Astrocyte (in vitro differentiated cells and primary cell): ENCODE results near the gene NFS1. TPM values are rescaled to one million over a fixed set of nuclear protein-coding genes. Genes with fewer than 3 reads are reported as not detected.
"Not testable (repeated sequence)": the region's sequence is repeated elsewhere in the genome, so short reads cannot be mapped to it uniquely, and the experiment has no call there.

ENCODE experiments used
- DNase-seq: peaks from one replicate; pipeline ENCODE4 v3.0.0-alpha.2; 2010; ENCODE audit warnings: low read depth
- FAIRE-seq: peaks from 2 replicates; lab custom pipeline; 2011; peaks lifted over from hg19 to GRCh38; lab: Jason Lieb, UNC
- H2AFZ ChIP-seq: 2 replicates; pipeline ENCODE4 v1.6.0; 2012; ENCODE audit warnings: low read depth, low read length, inconsistent platforms
- H3K27ac ChIP-seq: 2 replicates; pipeline ENCODE4 v1.5.1; 2011; ENCODE audit warnings: low read depth, low read length, inconsistent platforms
- H3K27me3 ChIP-seq: 2 replicates; pipeline ENCODE4 v1.6.0; 2011; ENCODE audit warnings: low read length, inconsistent platforms; ENCODE audit not compliant: insufficient read depth
- H3K36me3 ChIP-seq: 2 replicates; pipeline ENCODE4 v1.5.1; 2011; ENCODE audit warnings: low read length, inconsistent platforms; ENCODE audit not compliant: insufficient read depth
- H3K4me1 ChIP-seq: 2 replicates; pipeline ENCODE4 v1.5.1; 2011; ENCODE audit warnings: low read length, inconsistent platforms; ENCODE audit not compliant: insufficient read depth
- H3K4me2 ChIP-seq: 2 replicates; pipeline ENCODE4 v1.6.0; 2012; ENCODE audit warnings: low read length, inconsistent platforms
- H3K4me3 ChIP-seq: 2 replicates; pipeline ENCODE4 v1.5.1; 2011; ENCODE audit warnings: low read depth, mild to moderate bottlenecking, low read length, inconsistent platforms; ENCODE audit not compliant: insufficient read depth
- H3K79me2 ChIP-seq: 2 replicates; pipeline ENCODE4 v1.6.0; 2012; ENCODE audit warnings: mild to moderate bottlenecking, low read length, inconsistent platforms; ENCODE audit not compliant: insufficient read depth
- H3K9ac ChIP-seq: 2 replicates; pipeline ENCODE4 v1.6.0; 2012; ENCODE audit warnings: mild to moderate bottlenecking, low read length, inconsistent platforms
- H3K9me3 ChIP-seq: 2 replicates; pipeline ENCODE4 v1.5.1; 2012; ENCODE audit warnings: low read depth, mild to moderate bottlenecking, low read length, inconsistent platforms; ENCODE audit not compliant: insufficient read depth
- H4K20me1 ChIP-seq: 2 replicates; pipeline ENCODE4 v1.6.0; 2012; ENCODE audit warnings: low read length, inconsistent platforms; ENCODE audit not compliant: insufficient read depth
- H3K27ac Mint-ChIP-seq: one replicate; pipeline ENCODE4 v1.8.0; 2021; ENCODE audit warnings: mild to moderate bottlenecking, mixed read lengths; ENCODE audit not compliant: unreplicated experiment
- H3K27me3 Mint-ChIP-seq: one replicate; pipeline ENCODE4 v1.8.0; 2021; ENCODE audit warnings: low read depth, mixed read lengths; ENCODE audit not compliant: unreplicated experiment
- H3K36me3 Mint-ChIP-seq: one replicate; pipeline ENCODE4 v1.8.0; 2021; ENCODE audit warnings: low read depth, mixed read lengths; ENCODE audit not compliant: unreplicated experiment
- H3K4me1 Mint-ChIP-seq: one replicate; pipeline ENCODE4 v1.8.0; 2021; ENCODE audit warnings: low read depth, mixed read lengths; ENCODE audit not compliant: unreplicated experiment
- H3K4me3 Mint-ChIP-seq: one replicate; pipeline ENCODE4 v1.8.0; 2021; ENCODE audit warnings: mild to moderate bottlenecking, moderate library complexity, mixed read lengths; ENCODE audit not compliant: unreplicated experiment
- H3K9me3 Mint-ChIP-seq: one replicate; pipeline ENCODE4 v1.8.0; 2021; ENCODE audit warnings: mild to moderate bottlenecking, mixed read lengths; ENCODE audit not compliant: unreplicated experiment
- CTCF ChIP-seq: IDR thresholded peaks from 2 replicates; pipeline ENCODE4 v1.5.1; 2011; ENCODE audit warnings: low read depth, mild to moderate bottlenecking, inconsistent platforms, low read length, moderate library complexity; ENCODE audit not compliant: insufficient read depth
- EZH2 ChIP-seq: IDR thresholded peaks from 2 replicates; pipeline ENCODE4 v1.6.1; 2012; ENCODE audit warnings: mild to moderate bottlenecking, low read length, inconsistent platforms; ENCODE audit not compliant: insufficient read depth
- total RNA-seq: library from RNA; stranded (reverse); gene quantifications from 2 replicates; pipeline ENCODE4 v1.2.1, GENCODE V29; 2021

Gene NFS1
- total RNA-seq, 1 donor from 2014 or later, result 30.3 TPM

- Histone ChIP-seq H3K9me3 (no peaks in the 10 kb centered on the region), H3K27me3 (no peaks in the 10 kb centered on the region), H3K27ac (no peak overlapping the region), H3K4me2 (no peak overlapping the region), H3K79me2 (peaks cover 98% of the 10 kb centered on the region), H2AFZ (no peak overlapping the region), H3K4me1 (peaks cover 4% of the 10 kb centered on the region), H3K9ac (no peak overlapping the region), H3K4me3 (no peak overlapping the region), H4K20me1 (peaks cover 95% of the 10 kb centered on the region), H3K36me3 (peaks cover 87% of the 10 kb centered on the region)
- H3K4me1 Mint-ChIP-seq, result peaks cover 20% of the 10 kb centered on the region
- DNase-seq (no peak), FAIRE-seq (no peak)
- no peaks in the 10 kb centered on the region for H3K27me3 Mint-ChIP-seq
- H3K27ac Mint-ChIP-seq, result no peak overlapping the region
- peaks cover 29% of the 10 kb centered on the region for H3K36me3 Mint-ChIP-seq
- no peak overlapping the region for H3K4me3 Mint-ChIP-seq
- TF ChIP-seq CTCF (no peak), EZH2 (no peak)
- no peaks in the 10 kb centered on the region for H3K9me3 Mint-ChIP-seq
Observed at GRCh38 chr20:35716330-35716729, 17.2 kb upstream of the NFS1 start.

- Mint-ChIP-seq H3K4me3 (no peak overlapping the region), H3K36me3 (peaks cover 27% of the 10 kb centered on the region), H3K4me1 (peaks cover 27% of the 10 kb centered on the region), H3K27ac (no peak overlapping the region), H3K27me3 (no peaks in the 10 kb centered on the region), H3K9me3 (no peaks in the 10 kb centered on the region)
- Histone ChIP-seq H3K36me3 (peaks cover 87% of the 10 kb centered on the region), H4K20me1 (peaks cover 95% of the 10 kb centered on the region), H3K27me3 (no peaks in the 10 kb centered on the region), H3K4me2 (no peak overlapping the region), H3K9me3 (no peaks in the 10 kb centered on the region), H3K79me2 (peaks cover 98% of the 10 kb centered on the region), H2AFZ (no peak overlapping the region), H3K27ac (no peak overlapping the region), H3K4me1 (peaks cover 4% of the 10 kb centered on the region), H3K4me3 (no peak overlapping the region), H3K9ac (no peak overlapping the region)
- FAIRE-seq, result no peak
- no peak for TF ChIP-seq CTCF
- no peak for TF ChIP-seq EZH2
- no peak for DNase-seq
Observed at GRCh38 chr20:35715652-35716051, 16.5 kb upstream of the NFS1 start.

GRCh38 chr20:35714127-35714526, 15.0 kb upstream of the NFS1 start:
- Histone ChIP-seq H3K9me3 (no peaks in the 10 kb centered on the region), H3K36me3 (peaks cover 86% of the 10 kb centered on the region), H2AFZ (no peak overlapping the region), H3K4me1 (peaks cover under 1% of the 10 kb centered on the region), H3K79me2 (peaks cover 98% of the 10 kb centered on the region), H3K4me3 (no peak overlapping the region), H4K20me1 (peaks cover 95% of the 10 kb centered on the region), H3K27ac (no peak overlapping the region), H3K9ac (no peak overlapping the region), H3K4me2 (no peak overlapping the region), H3K27me3 (no peaks in the 10 kb centered on the region)
- Mint-ChIP-seq H3K27me3 (no peaks in the 10 kb centered on the region), H3K4me1 (peaks cover 29% of the 10 kb centered on the region), H3K9me3 (no peaks in the 10 kb centered on the region), H3K36me3 (peaks cover 25% of the 10 kb centered on the region), H3K27ac (no peak overlapping the region), H3K4me3 (no peak overlapping the region)
- TF ChIP-seq EZH2 (no peak), CTCF (no peak)
- no peak for DNase-seq
- no peak for FAIRE-seq

GRCh38 chr20:35713120-35713519, 14.0 kb upstream of the NFS1 start:
- Mint-ChIP-seq H3K36me3 (peaks cover 22% of the 10 kb centered on the region), H3K27ac (peak overlapping the region; percentile 34), H3K4me1 (peaks cover 27% of the 10 kb centered on the region)
- Histone ChIP-seq H4K20me1 (peaks cover 95% of the 10 kb centered on the region), H3K36me3 (peaks cover 88% of the 10 kb centered on the region), H3K79me2 (peaks cover 98% of the 10 kb centered on the region)
- not testable (repeated sequence) for H3K4me3 Mint-ChIP-seq, H3K4me1 ChIP-seq, H3K27me3 ChIP-seq, H3K4me3 ChIP-seq, H3K27ac ChIP-seq, H3K4me2 ChIP-seq, FAIRE-seq, DNase-seq, H3K9ac ChIP-seq, H2AFZ ChIP-seq, H3K9me3 Mint-ChIP-seq, H3K27me3 Mint-ChIP-seq, H3K9me3 ChIP-seq
